ENCODE measurements around the gene CACNA1D.

DNA sequence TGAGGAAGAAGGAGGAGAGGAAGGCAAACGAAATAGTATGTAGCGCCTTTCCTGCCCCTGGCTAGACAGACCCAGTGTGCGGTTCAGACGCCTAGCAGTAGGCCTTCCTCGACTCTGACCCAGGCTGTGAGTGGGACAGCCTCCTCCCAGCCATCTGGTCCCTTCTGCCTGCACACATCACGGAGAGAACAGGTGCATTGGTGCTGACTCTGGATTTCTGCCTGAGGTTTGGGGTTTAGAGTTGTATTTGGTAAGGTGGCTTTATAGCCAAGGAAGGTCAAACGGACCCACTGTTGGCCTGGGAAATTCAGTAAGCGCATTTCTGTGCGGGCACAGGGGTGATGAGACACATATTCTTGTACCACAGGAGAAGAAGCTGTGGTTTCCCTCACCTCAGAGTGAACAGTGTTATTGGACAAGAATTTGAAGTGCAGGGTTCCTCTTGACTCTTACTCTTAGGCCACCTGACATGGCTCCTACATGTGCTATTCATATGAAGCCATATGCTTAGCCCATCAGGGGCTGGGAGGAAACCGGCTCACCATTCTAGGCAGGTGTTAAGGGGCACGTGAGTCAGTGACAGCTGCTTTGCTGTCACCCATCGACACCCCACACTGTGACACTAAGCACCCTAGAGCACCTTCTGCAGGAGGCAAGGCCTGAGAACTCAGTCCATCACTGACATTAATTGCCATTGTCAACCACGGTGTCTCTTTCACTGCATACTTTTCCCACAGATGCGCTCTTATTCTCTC is 208.5 kb downstream of the CACNA1D start:
- TF ChIP-seq, protein P1, sequence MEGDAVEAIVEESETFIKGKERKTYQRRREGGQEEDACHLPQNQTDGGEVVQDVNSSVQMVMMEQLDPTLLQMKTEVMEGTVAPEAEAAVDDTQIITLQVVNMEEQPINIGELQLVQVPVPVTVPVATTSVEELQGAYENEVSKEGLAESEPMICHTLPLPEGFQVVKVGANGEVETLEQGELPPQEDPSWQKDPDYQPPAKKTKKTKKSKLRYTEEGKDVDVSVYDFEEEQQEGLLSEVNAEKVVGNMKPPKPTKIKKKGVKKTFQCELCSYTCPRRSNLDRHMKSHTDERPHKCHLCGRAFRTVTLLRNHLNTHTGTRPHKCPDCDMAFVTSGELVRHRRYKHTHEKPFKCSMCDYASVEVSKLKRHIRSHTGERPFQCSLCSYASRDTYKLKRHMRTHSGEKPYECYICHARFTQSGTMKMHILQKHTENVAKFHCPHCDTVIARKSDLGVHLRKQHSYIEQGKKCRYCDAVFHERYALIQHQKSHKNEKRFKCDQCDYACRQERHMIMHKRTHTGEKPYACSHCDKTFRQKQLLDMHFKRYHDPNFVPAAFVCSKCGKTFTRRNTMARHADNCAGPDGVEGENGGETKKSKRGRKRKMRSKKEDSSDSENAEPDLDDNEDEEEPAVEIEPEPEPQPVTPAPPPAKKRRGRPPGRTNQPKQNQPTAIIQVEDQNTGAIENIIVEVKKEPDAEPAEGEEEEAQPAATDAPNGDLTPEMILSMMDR (conservative IDR thresholded peaks at IDR 0.05 in 1 of 2, IDR thresholded peaks at IDR 0.05 in 1 of 2; ENCODE audit: low read depth in 1 of 2, low read length in 2 of 2), result no peak
- TF ChIP-seq EZH2 (IDR thresholded peaks at IDR 0.05; ENCODE audit: low read length, missing control alignments), result no peak
